NB4 (cell line): ENCODE data around the gene RAPGEF4.

Source experiments
- CTCF ChIP-seq: IDR thresholded peaks from one replicate; pipeline ENCODE4 v1.5.1; 2012; ENCODE audit warnings: low read depth, low read length
- MAX ChIP-seq: IDR thresholded peaks from 2 replicates; pipeline ENCODE4 v1.6.1; 2011; ENCODE audit warnings: low read depth, low read length

GRCh38 chr2:172783165-172783898 is 47.7 kb downstream of the RAPGEF4 start:
- TF ChIP-seq CTCF = no peak
- peak; percentile 78 for TF ChIP-seq MAX
